ENCODE results near the gene C11orf97. TPM values are rescaled to one million over a fixed set of nuclear protein-coding genes. Genes with fewer than 3 reads are reported as not detected.

Gene C11orf97
- total and polyA plus RNA-seq, 2 of the 13 experiments (the other 11 are each of a cell fraction or from before 2014, with no cell fraction given) = 0.35 TPM; not detected in 1

DNA sequence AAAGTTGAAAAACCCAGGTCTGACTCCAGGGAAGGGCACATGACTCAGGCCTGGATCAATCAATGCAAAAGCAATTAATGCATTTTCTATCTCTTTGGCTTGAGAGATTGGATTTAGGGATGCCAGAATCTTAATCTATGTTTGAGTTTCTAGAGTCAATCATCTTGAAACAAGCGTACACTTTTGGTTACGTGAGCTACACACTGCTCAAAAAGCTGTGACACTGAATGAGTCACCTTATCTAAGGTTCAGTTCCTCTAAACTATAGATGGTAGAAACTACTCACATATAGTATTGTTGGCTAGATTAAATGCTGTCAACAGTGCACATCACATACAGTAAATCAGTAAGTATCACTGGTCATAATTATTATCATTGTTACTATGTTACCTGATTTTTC, 42.8 kb upstream of the C11orf97 start:
- POLR2A ChIA-PET = no interaction called here
- Histone ChIP-seq H3K4me1 (ENCODE audit: insufficient read depth, low read length) (no peaks in the 10 kb centered on the region), H2AFZ (ENCODE audit: low read length) (no peak overlapping the region), H3K4me3 (replicated peaks in 1 of 3; ENCODE audit: insufficient read depth in 1 of 3, low read depth in 2 of 3, low read length in 3 of 3) (no peak overlapping the region), H3K9me3 (ENCODE audit: low read length) (no peaks in the 10 kb centered on the region), H3K27ac (ENCODE audit: extremely low read length, insufficient read depth, low read length) (no peak overlapping the region), H3K79me2 (ENCODE audit: insufficient read depth, low read length) (no peaks in the 10 kb centered on the region), H3K9ac (ENCODE audit: insufficient read depth, low read depth, low read length) (no peak overlapping the region), H3K4me2 (ENCODE audit: low read depth, low read length) (no peak overlapping the region), H4K20me1 (ENCODE audit: insufficient read depth, low read length) (no peaks in the 10 kb centered on the region), H3K36me3 (replicated peaks in 1 of 2; ENCODE audit: control insufficient read depth in 1 of 2, insufficient read depth in 2 of 2, low read length in 2 of 2) (peaks cover 3 to 50% of the 10 kb centered on the region in 2 experiments), H3K27me3 (ENCODE audit: control insufficient read depth in 1 of 2, insufficient read depth in 2 of 2, low read length in 2 of 2) (no peaks in the 10 kb centered on the region)
- BruUV-seq (replicated peaks) = no TSS peak
- ATAC-seq (no peak), DNase-seq (ENCODE audit: low spot score) (no peak), FAIRE-seq (no peak)
- in situ Hi-C loops (cut with HindIII; ENCODE audit: extremely low pct_ligation_motif_present, low pct_unique_long_range_greater_than_20kb) (no loop called here), intact Hi-C loops (cut with micrococcal nuclease; ENCODE audit: unreplicated experiment) (no loop called here)
- CTCF ChIA-PET (ENCODE audit: low intra/inter-chr PET ratio, low total read pairs) = no interaction called here
- TF ChIP-seq SALL2 (CRISPR knock-in tag; IDR thresholded peaks at IDR 0.05) (no peak), CHCHD3 (CRISPR knock-in tag; IDR thresholded peaks at IDR 0.05) (no peak), TCF7L2 (IDR thresholded peaks at IDR 0.05; ENCODE audit: low read depth, low read length) (no peak), ERF (CRISPR knock-in tag; IDR thresholded peaks at IDR 0.05) (no peak), ZFAT (CRISPR knock-in tag; conservative IDR thresholded peaks at IDR 0.05) (no peak), NFKBIZ (CRISPR knock-in tag; IDR thresholded peaks at IDR 0.05) (no peak), SKI (IDR thresholded peaks at IDR 0.05; ENCODE audit: partially characterized antibody) (no peak), RERE (CRISPR knock-in tag; IDR thresholded peaks at IDR 0.05; ENCODE audit: low read depth) (no peak), SALL1 (CRISPR knock-in tag; IDR thresholded peaks at IDR 0.05) (no peak), THAP7 (CRISPR knock-in tag; IDR thresholded peaks at IDR 0.05) (no peak)
- TF ChIP-seq, protein P1, sequence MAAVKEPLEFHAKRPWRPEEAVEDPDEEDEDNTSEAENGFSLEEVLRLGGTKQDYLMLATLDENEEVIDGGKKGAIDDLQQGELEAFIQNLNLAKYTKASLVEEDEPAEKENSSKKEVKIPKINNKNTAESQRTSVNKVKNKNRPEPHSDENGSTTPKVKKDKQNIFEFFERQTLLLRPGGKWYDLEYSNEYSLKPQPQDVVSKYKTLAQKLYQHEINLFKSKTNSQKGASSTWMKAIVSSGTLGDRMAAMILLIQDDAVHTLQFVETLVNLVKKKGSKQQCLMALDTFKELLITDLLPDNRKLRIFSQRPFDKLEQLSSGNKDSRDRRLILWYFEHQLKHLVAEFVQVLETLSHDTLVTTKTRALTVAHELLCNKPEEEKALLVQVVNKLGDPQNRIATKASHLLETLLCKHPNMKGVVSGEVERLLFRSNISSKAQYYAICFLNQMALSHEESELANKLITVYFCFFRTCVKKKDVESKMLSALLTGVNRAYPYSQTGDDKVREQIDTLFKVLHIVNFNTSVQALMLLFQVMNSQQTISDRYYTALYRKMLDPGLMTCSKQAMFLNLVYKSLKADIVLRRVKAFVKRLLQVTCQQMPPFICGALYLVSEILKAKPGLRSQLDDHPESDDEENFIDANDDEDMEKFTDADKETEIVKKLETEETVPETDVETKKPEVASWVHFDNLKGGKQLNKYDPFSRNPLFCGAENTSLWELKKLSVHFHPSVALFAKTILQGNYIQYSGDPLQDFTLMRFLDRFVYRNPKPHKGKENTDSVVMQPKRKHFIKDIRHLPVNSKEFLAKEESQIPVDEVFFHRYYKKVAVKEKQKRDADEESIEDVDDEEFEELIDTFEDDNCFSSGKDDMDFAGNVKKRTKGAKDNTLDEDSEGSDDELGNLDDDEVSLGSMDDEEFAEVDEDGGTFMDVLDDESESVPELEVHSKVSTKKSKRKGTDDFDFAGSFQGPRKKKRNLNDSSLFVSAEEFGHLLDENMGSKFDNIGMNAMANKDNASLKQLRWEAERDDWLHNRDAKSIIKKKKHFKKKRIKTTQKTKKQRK (IDR thresholded peaks at IDR 0.05; ENCODE audit: low read length) = no peak
- WGBS (ENCODE audit: low lambda C conversion rate) = 100% methylated on average over 2 of the region's 2 CpGs

Data from HepG2 (cell line).